ENCODE data around the gene CNTN1.

- no peak for TF ChIP-seq RBBP5 (IDR thresholded peaks at IDR 0.05; ENCODE audit: borderline replicate concordance, low read depth, low read length)
- no peak for TF ChIP-seq USF2 (IDR thresholded peaks at IDR 0.05; ENCODE audit: low read length)
- no peak for TF ChIP-seq CTCF (IDR thresholded peaks at IDR 0.05; ENCODE audit: control extremely low read depth in 1 of 3, insufficient read depth in 1 of 3, low read depth in 1 of 3, low read length in 3 of 3)
- TF ChIP-seq POLR2AphosphoS5 (IDR thresholded peaks at IDR 0.05; ENCODE audit: low read depth, low read length) = no peak
- no peak for TF ChIP-seq GABPA (IDR thresholded peaks at IDR 0.05; ENCODE audit: borderline replicate concordance, insufficient read depth, low read length)
- TF ChIP-seq GTF2F1 (IDR thresholded peaks at IDR 0.05; ENCODE audit: borderline replicate concordance, low read depth, low read length) = no peak
Observed at GRCh38 chr12:40749863-40750262, 57.6 kb downstream of the CNTN1 start.

All from H1 (cell line).